Right ventricle myocardium inferior (tissue), 1 donor: ENCODE measurements around the gene KANSL1L. TPM values are rescaled to one million over a fixed set of nuclear protein-coding genes. Genes with fewer than 3 reads are reported as not detected.
"Not testable (repeated sequence)": the region's sequence is repeated elsewhere in the genome, so short reads cannot be mapped to it uniquely, and the experiment has no call there.

Experiments
- ATAC-seq: fragments of 200-7000 bp; cut with Tn5 transposase; one replicate; pipeline ENCODE4 v1.9.1; 2020; ENCODE audit warnings: mild to moderate bottlenecking, moderate library complexity
- DNase-seq: peaks from one replicate; pipeline ENCODE4 v3.0.0; 2021; ENCODE audit errors: missing footprints
- intact Hi-C: fragments of 100-400 bp; cut with DNase I; formaldehyde crosslinking; loops from one replicate; pipeline ENCODE4 v1.11.0; 2022
- total RNA-seq: library from RNA; stranded (reverse); fragmentation: NEBNext Ultra II Directional; extraction: Animal tissue kit (Norgen Biotek cat#: 25700); gene quantifications from one replicate; pipeline ENCODE4 v1.2.1, GENCODE V29; 2021
- donor health status: DM: no; HTN: yes; CAD: no; lungs with severe emphysema.

The KANSL1L gene
- total RNA-seq, 1 donor from 2014 or later, result 14.7 TPM

- not testable (repeated sequence) for ATAC-seq, DNase-seq
These were observed 10.4 kb upstream of the KANSL1L start for GRCh38 chr2:210181606-210182088.

GRCh38 chr2:210181033-210181605 lies 9.9 kb upstream of the KANSL1L start:
- ATAC-seq, DNase-seq, intact Hi-C loops: not testable (repeated sequence)

More at GRCh38 chr2:210181606-210182088, 10.4 kb upstream of the KANSL1L start:
- intact Hi-C loops, result not testable (repeated sequence)

GRCh38 chr2:210180477-210180876 lies 9.3 kb upstream of the KANSL1L start:
- ATAC-seq (no peak), DNase-seq (no peak)
- intact Hi-C loops, result no loop called here

- DNase-seq (no peak), ATAC-seq (no peak)
- intact Hi-C loops, result loop anchor here (10.0 kb wide), 1 partner anchor 295 kb away; the partner anchor contains the start of gene LANCL1
These were observed 8.3 kb upstream of the KANSL1L start for GRCh38 chr2:210179351-210179990.

- intact Hi-C loops, result loop anchor here (10.0 kb wide), 1 partner anchor 297 kb away; the partner anchor contains the start of gene LANCL1
- DNase-seq, result no peak
- ATAC-seq, result no peak
These were observed 6.6 kb upstream of the KANSL1L start for GRCh38 chr2:210177769-210178168.

- intact Hi-C loops, result loop anchor here (10.0 kb wide), 1 partner anchor 298 kb away; the partner anchor contains the start of gene LANCL1
- not testable (repeated sequence) for ATAC-seq, DNase-seq
These were observed 5.9 kb upstream of the KANSL1L start for GRCh38 chr2:210177115-210177514.

- intact Hi-C loops, result loop anchor here (10.0 kb wide), 1 partner anchor 301 kb away; the partner anchor contains the start of gene LANCL1
- DNase-seq (no peak), ATAC-seq (no peak)
These were observed 2.9 kb upstream of the KANSL1L start for GRCh38 chr2:210174086-210174485.

- intact Hi-C loops, result loop anchor here (10.0 kb wide), 1 partner anchor 303 kb away; the partner anchor contains the start of gene LANCL1
- ATAC-seq (no peak), DNase-seq (no peak)
These were observed 988 bp upstream of the KANSL1L start for GRCh38 chr2:210172219-210172575.

GRCh38 chr2:210170446-210171303 lies 534 bp downstream of the KANSL1L start:
- ATAC-seq, result peak; percentile 89
- intact Hi-C loops, result loop anchor here (1.0 to 10.0 kb wide), 2 partner anchors 168 to 304 kb away; partner anchors contain the start of genes LANCL1 and RPE

GRCh38 chr2:210170196-210170445 lies 1.1 kb downstream of the KANSL1L start:
- intact Hi-C loops, result loop anchor here (1.0 to 10.0 kb wide), 2 partner anchors 168 to 305 kb away; partner anchors contain the start of genes LANCL1 and RPE
- DNase-seq (no peak), ATAC-seq (no peak)

More at GRCh38 chr2:210170446-210171303, 534 bp downstream of the KANSL1L start:
- peak; percentile 97 for DNase-seq

GRCh38 chr2:210169516-210170195 lies 1.6 kb downstream of the KANSL1L start:
- DNase-seq (no peak), ATAC-seq (no peak)
- intact Hi-C loops, result loop anchor here (1.0 to 10.0 kb wide), 2 partner anchors 167 to 305 kb away; partner anchors contain the start of genes LANCL1 and RPE

GRCh38 chr2:210167227-210167626 lies 4.0 kb downstream of the KANSL1L start:
- intact Hi-C loops, result no loop called here
- ATAC-seq, result no peak
- no peak for DNase-seq

- intact Hi-C loops, result no loop called here
- DNase-seq (no peak), ATAC-seq (no peak)
These were observed 8.6 kb downstream of the KANSL1L start for GRCh38 chr2:210162466-210163124.

- intact Hi-C loops, result no loop called here
- DNase-seq, result no peak
- no peak for ATAC-seq
These were observed 12.2 kb downstream of the KANSL1L start for GRCh38 chr2:210159059-210159458.

- intact Hi-C loops, result no loop called here
- ATAC-seq (no peak), DNase-seq (no peak)
These were observed 13.0 kb downstream of the KANSL1L start for GRCh38 chr2:210158236-210158635.

GRCh38 chr2:210157526-210157925 lies 13.7 kb downstream of the KANSL1L start:
- intact Hi-C loops, result no loop called here
- ATAC-seq (no peak), DNase-seq (no peak)

- intact Hi-C loops, result no loop called here
- DNase-seq (no peak), ATAC-seq (no peak)
These were observed 23.6 kb downstream of the KANSL1L start for GRCh38 chr2:210147614-210148013.

- DNase-seq, result no peak
- intact Hi-C loops, result no loop called here
- ATAC-seq, result no peak
These were observed 39.0 kb downstream of the KANSL1L start for GRCh38 chr2:210132239-210132638.
